ENCODE data around the gene ZNF689.

The ZNF689 gene

GRCh38 chr16:30620169-30620568, 10.0 kb upstream of the ZNF689 start:
- H3K4me1 ChIP-seq (ENCODE audit: control insufficient read depth, insufficient read depth, low read length) = no peaks in the 10 kb centered on the region
- H3K4me3 ChIP-seq (ENCODE audit: low read depth, low read length) = no peak overlapping the region
- POLR2A ChIA-PET = interaction anchor here (0.9 to 2.9 kb wide), 3 partner anchors 10 to 190 kb away, joined by 3 to 12 read pairs (median 4); partner anchors contain the start of genes DCTPP1 and ZNF689
- TF ChIP-seq ZEB2 (tag by site-specific recombination; IDR thresholded peaks at IDR 0.05) = no peak
- TF ChIP-seq ZSCAN23 (tag by site-specific recombination; IDR thresholded peaks at IDR 0.05) = no peak
- TF ChIP-seq ZNF692 (tag by site-specific recombination; IDR thresholded peaks at IDR 0.05) = no peak
- no peak for TF ChIP-seq GLIS1 (tag by site-specific recombination; IDR thresholded peaks at IDR 0.05)
- TF ChIP-seq ZNF280C (tag by site-specific recombination; IDR thresholded peaks at IDR 0.05) = no peak
- TF ChIP-seq ELK4 (IDR thresholded peaks at IDR 0.05; ENCODE audit: borderline replicate concordance, low read depth, low read length) = no peak
- TF ChIP-seq REST (tag by site-specific recombination; IDR thresholded peaks at IDR 0.05) = no peak
- TF ChIP-seq MYNN (tag by site-specific recombination; IDR thresholded peaks at IDR 0.05; ENCODE audit: borderline replicate concordance) = no peak
- no peak for TF ChIP-seq ZNF488 (tag by site-specific recombination; IDR thresholded peaks at IDR 0.05)
- no peak for TF ChIP-seq ZNF830 (tag by site-specific recombination; IDR thresholded peaks at IDR 0.05; ENCODE audit: low read depth)
- no peak overlapping the region for H3K27ac ChIP-seq (ENCODE audit: extremely low read depth, low read depth, low read length)
- H3K9me3 ChIP-seq (ENCODE audit: control insufficient read depth, insufficient read depth, low read depth, low read length) = no peaks in the 10 kb centered on the region
- CTCF ChIA-PET = interaction anchor here (0.6 to 3.3 kb wide), 6 partner anchors 10 to 210 kb away, joined by 3 to 22 read pairs (median 3); partner anchors contain the start of genes DCTPP1 and ZNF688
- no peaks in the 10 kb centered on the region for H3K36me3 ChIP-seq (ENCODE audit: control insufficient read depth in 2 of 2, insufficient read depth in 1 of 2, low read length in 2 of 2)

GRCh38 chr16:30619638-30620037, 9.4 kb upstream of the ZNF689 start:
- Histone ChIP-seq H3K4me3 (ENCODE audit: low read depth, low read length) (no peak overlapping the region), H3K27ac (ENCODE audit: extremely low read depth, low read depth, low read length) (no peak overlapping the region), H3K36me3 (ENCODE audit: control insufficient read depth in 2 of 2, insufficient read depth in 1 of 2, low read length in 2 of 2) (no peaks in the 10 kb centered on the region), H3K9me3 (ENCODE audit: control insufficient read depth, insufficient read depth, low read depth, low read length) (no peaks in the 10 kb centered on the region), H3K4me1 (ENCODE audit: control insufficient read depth, insufficient read depth, low read length) (no peaks in the 10 kb centered on the region)
- TF ChIP-seq PRDM10 (tag by site-specific recombination; IDR thresholded peaks at IDR 0.05) = no peak
- peak; percentile 87; the same call in 1 of the 2 replicates for TF ChIP-seq ZNF660 (tag by site-specific recombination; IDR thresholded peaks at IDR 0.05)
- TF ChIP-seq ZFP37 (tag by site-specific recombination; IDR thresholded peaks at IDR 0.05) = no peak
- TF ChIP-seq ZBTB10 (tag by site-specific recombination; IDR thresholded peaks at IDR 0.05) = no peak
- POLR2A ChIA-PET = interaction anchor here (1.5 to 2.9 kb wide), 2 partner anchors 9 to 14 kb away, joined by 4 to 12 read pairs; partner anchors contain the start of gene ZNF689
- CTCF ChIA-PET = interaction anchor here (0.6 to 3.3 kb wide), 7 partner anchors 10 to 210 kb away, joined by 3 to 22 read pairs (median 3); partner anchors contain the start of gene DCTPP1

Measured in HEK293 (cell line).